IMR-90 (cell line): ENCODE measurements around the gene NTPCR.

ENCODE experiments used
- CEBPB ChIP-seq: IDR thresholded peaks from 2 replicates; pipeline ENCODE4 v1.6.1; 2012; ENCODE audit warnings: low read depth, low read length, improper control_type of control experiment
- CTCF ChIP-seq: conservative IDR thresholded peaks from 2 replicates; pipeline ENCODE4 v1.5.1; 2012; ENCODE audit warnings: mild to moderate bottlenecking, low read depth, low read length, improper control_type of control experiment
- NFE2L2 ChIP-seq: fragments of 150-350 bp; IDR thresholded peaks from 2 replicates; pipeline ENCODE4 v1.6.1; 2016; ENCODE audit warnings: low read depth, mild to moderate bottlenecking, low read length
- POLR2A ChIP-seq: IDR thresholded peaks from 2 replicates; pipeline ENCODE4 v1.6.1; 2012; ENCODE audit warnings: mild to moderate bottlenecking, low read depth, low read length
- TF ChIP-seq, protein P1 (sequence below): fragments of 150-350 bp; IDR thresholded peaks from 2 replicates; pipeline ENCODE4 v1.6.1; 2016; ENCODE audit warnings: low read depth, mild to moderate bottlenecking, low read length, moderate library complexity, borderline replicate concordance

GRCh38 chr1:232917053-232917452 lies 33.4 kb upstream of the NTPCR start:
- TF ChIP-seq NFE2L2 (no peak), CTCF (no peak), POLR2A (no peak), CEBPB (no peak)
- TF ChIP-seq, protein P1, sequence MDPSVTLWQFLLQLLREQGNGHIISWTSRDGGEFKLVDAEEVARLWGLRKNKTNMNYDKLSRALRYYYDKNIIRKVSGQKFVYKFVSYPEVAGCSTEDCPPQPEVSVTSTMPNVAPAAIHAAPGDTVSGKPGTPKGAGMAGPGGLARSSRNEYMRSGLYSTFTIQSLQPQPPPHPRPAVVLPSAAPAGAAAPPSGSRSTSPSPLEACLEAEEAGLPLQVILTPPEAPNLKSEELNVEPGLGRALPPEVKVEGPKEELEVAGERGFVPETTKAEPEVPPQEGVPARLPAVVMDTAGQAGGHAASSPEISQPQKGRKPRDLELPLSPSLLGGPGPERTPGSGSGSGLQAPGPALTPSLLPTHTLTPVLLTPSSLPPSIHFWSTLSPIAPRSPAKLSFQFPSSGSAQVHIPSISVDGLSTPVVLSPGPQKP = no peak
